Lung microvascular endothelial cell (primary cell): Measurements from ENCODE around the gene TIGD6. TPM values are rescaled to one million over a fixed set of nuclear protein-coding genes. Genes with fewer than 3 reads are reported as not detected.
"Not testable (repeated sequence)": the region's sequence is repeated elsewhere in the genome, so short reads cannot be mapped to it uniquely, and the experiment has no call there.

ENCODE experiments used
- DNase-seq, 2 donors: peaks; one replicate each; pipeline versions ENCODE4 v3.0.0 to v3.0.0-alpha.2; 2010; ENCODE audit warnings: low read depth in 2 of 2
- total RNA-seq: library from RNA; depleted of rRNA; stranded (reverse); fragments of >200 nt; gene quantifications from 2 replicates; pipeline ENCODE4 v1.2.1, GENCODE V29; 2014

Gene TIGD6
- total RNA-seq, 1 donor from 2014 or later = 5.6 TPM

- not testable (repeated sequence) for DNase-seq
Measured at GRCh38 chr5:149943177-149943949, 57.1 kb downstream of the TIGD6 start.

Other genes with a start within 250 kb of the TIGD6 start
- under 0.01 TPM in 1 of 2 replicates, not detected in the other for gene PDE6A, start 55.9 kb downstream of the TIGD6 start, total RNA-seq
- 17.9 and 18.8 TPM in 2 replicates for gene SLC26A2, start 39.9 kb downstream of the TIGD6 start, total RNA-seq
- gene HMGXB3, start 85 bp upstream of the TIGD6 start, total RNA-seq = 20.3 and 29.8 TPM in 2 replicates
- gene CSF1R, start 85.9 kb upstream of the TIGD6 start, total RNA-seq = not detected in 2 replicates
- gene PDGFRB, start 155.2 kb upstream of the TIGD6 start, total RNA-seq = 5.4 and 9.5 TPM in 2 replicates
- under 0.01 TPM in 1 of 2 replicates, not detected in the other for gene CDX1, start 166.1 kb upstream of the TIGD6 start, total RNA-seq
- not detected in 2 replicates for gene SLC6A7, start 189.4 kb upstream of the TIGD6 start, total RNA-seq